HG03066 (cell line): Measurements from ENCODE around the gene ANO2.
"Not testable (repeated sequence)": the region's sequence is repeated elsewhere in the genome, so short reads cannot be mapped to it uniquely, and the experiment has no call there.

Experiments
- ATAC-seq: cut with Tn5 transposase; IDR thresholded peaks from one replicate; pipeline ENCODE4 v1.9.1; 2021; ENCODE audit warnings: low read depth; ENCODE audit not compliant: unreplicated experiment

ANO2 gene

DNA sequence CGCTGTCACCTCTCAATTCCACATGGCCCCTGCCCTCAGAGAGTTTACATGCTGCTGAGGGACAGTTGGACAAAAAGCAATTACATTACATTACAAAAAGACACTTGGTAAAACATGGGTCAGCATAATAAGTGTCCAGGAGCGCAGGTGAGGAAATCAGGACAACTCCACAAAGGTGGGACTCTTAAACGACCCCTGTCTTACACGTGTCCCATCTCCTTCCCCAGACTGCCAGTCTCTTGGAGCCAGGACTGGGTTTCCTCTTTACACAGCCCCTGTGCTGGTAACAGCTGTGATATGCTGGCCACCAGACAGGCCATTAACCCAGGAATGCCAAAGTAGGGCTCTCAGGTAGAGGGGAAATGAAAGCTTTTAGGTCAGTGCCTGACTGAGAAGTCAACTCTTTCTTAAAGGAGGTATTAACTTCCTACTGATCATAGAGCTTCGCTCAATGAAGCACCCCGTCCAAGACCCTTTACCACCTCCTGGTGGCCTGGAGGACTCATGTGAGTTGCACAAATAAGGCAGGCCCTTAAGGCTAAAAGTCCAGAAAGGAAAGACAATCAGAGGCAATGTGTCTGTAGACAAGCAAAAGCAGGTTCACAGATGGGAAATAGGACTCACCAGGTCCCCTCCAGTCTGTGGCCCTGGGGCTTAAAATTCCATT lies 55.5 kb downstream of the ANO2 start:
- ATAC-seq, result no peak

DNA sequence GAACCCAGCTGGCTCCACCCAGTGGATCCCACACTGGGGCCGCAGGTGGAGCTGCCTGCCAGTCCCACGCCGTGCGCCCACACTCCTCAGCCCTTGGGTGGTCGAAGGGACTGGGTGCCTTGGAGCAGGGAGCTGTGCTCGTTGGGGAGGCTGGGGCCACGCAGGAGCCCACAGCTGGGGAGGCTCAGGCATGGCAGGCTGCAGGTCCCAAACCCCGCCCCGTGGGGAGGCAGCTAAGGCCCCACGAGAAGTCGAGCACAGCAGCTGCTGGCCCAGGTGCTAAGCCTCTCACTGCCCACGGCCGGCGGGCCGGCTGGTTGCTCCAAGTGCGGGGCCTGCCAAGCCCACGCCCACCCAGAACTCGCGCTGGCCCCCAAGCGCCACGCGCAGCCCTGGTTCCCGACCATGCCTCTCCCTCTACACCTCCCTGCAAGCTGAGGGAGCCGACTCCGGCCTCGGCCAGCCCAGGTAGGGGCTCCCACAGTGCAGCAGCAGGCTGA lies 56.2 kb downstream of the ANO2 start:
- ATAC-seq, result no peak

DNA sequence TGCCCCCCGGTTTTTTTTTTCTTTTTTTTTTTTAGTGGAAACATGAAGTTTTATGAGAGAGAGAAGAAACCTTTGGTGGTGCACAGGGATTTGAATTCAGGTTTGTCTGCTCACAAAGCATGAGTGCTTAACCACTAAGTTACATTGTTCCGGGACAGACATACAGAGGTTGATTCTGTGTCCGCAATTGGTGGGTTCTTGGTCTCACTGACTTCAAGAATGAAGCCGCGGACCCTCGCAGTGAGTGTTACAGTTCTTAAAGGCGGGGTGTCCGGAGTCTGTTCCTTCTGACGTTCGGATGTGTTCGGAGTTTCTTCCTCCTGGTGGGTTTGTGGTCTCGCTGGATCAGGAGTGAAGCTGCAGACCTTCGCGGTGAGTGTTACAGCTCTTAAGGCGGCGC lies 57.2 kb downstream of the ANO2 start:
- not testable (repeated sequence) for ATAC-seq

DNA sequence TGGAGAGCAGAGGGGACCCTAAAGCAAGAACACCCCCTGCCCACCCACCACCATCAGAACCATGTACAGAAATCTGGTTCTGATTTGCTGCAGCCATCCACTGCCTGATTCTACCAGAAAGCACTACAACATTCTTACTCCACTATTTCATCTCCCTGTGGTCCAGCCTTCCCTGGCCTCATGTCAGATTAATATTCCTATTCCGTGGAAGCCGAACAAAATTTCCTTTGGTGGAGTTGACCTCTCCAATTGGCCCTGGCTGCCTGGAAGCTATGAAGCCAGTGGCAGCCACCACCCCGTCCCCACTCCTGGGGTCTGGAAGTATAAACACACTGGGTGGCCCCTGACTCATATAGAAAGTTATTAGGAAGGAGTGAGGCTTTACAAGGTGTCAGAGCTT lies 60.2 kb downstream of the ANO2 start:
- no peak for ATAC-seq

DNA sequence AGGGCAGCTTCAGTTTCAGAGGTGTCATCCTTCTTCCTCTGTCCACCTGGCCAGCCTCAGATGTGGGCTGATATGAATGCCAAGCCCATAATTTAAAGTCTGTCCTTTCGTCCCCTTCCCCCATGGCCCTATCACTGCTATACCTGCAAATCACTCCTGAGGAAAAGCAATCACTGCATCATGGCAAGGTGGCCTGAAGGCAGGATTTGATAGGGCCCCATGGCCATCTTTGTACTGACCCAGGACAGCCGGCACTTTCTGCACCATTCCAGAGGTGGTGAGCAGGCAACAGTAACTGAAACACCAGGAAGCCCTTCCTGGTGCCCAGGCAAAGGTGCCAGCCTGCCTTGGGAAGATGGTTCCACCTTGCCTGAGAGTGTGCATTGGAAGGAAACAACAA lies 60.8 kb downstream of the ANO2 start:
- no peak for ATAC-seq

DNA sequence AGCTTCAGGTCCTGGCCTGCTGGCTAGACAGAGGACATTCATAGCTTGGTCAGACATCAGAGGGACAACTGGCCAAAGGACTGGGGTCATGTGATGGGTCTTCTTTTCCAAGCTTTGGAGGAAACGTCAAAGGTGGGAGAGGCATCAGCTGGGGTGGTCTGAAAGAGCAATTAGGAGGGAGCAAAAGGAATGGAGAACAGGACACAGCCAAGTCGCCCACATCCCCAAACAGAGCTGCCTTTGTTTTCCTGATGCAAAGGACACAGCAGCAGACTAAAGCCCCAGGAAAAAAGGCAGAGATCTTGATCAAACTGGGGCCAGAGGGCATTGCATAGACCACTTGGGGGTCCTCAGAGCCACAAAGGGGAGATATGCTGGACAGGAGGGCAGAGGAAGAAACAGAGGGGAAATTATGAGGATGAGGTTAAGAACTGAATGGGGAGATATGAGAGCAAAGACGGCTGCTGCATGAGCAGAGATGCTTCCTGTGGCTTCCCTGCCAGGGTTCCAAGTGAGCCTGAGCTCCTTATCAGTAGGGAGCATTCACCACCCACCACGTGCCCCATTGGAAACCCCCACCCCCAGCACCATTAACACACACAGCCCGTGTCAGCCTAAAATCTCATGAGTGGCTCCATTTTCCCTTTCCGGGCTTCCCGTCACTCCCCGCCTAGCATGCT lies 62.4 kb downstream of the ANO2 start:
- ATAC-seq, result no peak

DNA sequence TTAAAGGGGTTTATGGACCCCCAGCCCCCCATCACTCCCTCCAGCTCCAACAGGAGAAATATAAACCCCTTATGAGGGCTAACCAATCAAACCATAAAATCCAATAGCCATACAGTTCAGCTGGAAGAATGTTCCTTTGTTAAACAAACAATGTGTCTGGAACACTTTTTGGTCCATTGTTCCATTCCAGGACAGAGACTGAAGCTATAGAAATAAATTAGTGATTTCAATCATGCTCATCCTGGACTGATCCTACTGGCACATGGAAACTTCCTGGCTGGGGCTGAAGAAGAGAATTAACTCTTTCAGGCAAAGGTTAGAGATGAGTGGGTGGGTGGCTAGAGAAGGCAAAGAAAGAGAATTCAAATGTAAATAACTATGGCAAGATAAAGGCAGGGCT lies 63.4 kb downstream of the ANO2 start:
- no peak for ATAC-seq

DNA sequence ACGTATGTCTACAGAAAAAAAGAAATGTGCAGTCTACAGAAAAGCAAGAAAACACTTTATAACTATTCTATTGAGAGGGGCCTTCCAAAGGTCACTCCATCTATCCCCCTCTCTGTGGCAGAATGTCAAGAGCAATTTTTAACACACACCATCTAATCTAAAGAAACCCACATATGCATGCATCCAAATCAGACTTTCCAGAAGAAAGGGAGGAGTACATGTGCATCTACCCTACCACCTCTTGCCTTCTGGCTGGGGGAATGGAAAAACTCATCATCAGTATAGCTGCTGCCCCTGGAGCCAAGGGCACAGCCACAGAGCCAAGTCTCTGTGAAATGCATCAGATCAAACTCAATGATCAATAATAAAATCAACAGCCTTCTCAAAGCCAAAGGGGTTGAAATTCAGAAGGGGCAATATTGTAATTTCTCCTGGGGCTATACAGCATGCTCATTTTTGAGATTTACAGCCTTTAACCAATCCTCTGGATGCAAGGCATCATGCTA lies 63.9 kb downstream of the ANO2 start:
- no peak for ATAC-seq

DNA sequence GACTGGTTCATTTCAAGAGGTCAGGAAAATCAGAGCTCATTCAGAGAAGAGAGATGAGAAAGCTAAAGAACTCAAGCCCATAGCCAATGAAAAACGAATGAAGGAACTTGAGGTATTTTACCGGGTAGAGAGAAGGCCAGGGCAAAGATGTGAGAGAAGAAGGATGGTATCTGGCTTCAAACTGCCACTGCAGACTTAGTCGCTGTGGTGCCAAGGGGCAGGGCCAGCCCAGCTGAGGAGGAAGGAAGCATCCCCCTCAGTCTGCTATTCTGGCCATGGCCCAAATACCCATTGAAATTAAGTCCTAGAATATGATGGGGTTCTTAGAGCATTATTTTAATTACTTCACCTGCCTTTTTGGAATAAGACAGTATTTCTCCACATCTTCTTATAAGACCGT lies 69.2 kb downstream of the ANO2 start:
- no peak for ATAC-seq

DNA sequence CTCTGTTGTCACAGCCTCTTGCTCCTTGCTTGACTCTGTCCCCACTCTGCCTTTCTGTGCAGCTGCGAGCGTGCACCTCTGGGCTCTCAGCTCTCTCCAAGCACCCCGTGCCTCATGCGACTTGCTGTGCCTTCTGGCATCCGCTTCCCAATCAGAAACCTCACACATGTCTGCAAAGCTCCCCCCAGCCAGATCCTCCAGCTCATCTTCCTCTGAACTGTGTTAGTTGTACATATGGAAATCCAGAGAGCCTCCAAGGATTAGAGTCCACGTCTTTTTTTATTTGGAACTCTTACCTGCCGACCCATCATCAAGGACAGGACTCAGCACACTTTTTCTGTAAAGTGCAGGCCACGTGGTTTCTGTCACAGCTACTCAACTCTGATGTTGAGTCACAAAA lies 70.5 kb downstream of the ANO2 start:
- no peak for ATAC-seq

DNA sequence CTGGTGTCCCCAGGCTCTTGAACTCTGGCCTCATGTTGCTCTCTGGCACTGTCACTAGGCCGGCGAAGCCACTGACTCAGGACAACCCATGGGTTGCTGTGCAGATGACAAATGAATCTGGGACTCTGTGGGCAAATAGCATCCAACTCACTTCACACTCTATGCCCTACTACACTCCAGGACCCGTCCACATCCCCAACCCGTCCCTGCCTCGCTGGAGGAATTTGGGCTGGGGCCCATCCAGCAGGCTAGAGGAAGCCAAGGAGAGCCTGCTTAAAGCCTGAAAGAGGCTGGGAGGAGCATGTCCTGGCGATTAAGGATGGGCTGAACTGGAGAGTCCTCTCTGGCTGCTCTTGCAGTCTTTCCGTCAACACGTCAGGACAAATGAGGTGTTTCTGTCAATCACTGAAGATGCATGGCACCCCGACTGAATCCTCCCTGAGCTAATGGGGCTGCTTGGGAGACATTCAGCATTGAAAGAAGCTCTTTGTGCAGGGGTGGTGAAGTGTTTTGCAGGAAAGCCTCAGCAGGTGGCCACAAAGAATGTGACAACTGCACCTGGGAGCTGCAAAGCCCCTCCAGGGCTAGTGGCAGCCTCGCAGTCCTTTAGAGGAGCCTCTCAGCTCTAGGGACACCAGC lies 71.7 kb downstream of the ANO2 start:
- ATAC-seq, result no peak

DNA sequence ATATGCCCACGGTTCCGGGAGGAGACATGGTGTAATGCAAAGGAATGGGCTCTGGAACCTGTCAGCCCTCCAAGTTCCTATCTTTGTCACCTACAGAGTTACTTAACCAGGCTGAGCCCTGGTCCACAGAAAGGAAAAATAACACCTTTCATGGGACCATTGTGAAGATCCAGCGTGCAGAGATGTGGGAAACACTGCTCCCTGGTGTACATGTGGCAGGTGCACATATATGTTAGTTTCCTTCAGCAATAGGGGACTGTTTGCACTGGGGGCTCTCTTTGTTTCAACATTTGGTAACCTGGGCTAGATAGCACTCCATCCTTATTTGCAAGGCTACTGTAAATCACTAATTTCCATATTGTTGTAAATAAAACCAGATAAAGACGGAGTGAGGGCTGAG lies 72.3 kb downstream of the ANO2 start:
- no peak for ATAC-seq

DNA sequence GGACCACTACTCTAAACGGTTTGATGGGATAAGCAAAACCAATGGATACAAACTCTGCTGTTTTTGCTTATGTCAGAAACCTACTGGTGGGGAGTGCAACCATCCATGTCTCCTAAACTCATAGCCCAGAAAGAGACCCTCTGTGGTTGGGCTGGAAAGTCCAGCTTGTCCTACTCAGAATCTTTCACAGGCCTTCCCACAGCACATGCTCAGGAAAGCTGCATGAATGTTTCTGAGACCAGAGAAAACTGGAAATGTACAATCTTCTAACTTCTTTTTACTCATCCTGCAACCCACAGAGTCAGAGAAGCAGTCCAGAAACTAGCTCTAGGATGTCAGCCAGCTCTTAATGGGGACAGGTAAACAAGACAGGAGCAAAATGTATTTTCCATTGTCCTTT lies 73.3 kb downstream of the ANO2 start:
- ATAC-seq, result no peak

DNA sequence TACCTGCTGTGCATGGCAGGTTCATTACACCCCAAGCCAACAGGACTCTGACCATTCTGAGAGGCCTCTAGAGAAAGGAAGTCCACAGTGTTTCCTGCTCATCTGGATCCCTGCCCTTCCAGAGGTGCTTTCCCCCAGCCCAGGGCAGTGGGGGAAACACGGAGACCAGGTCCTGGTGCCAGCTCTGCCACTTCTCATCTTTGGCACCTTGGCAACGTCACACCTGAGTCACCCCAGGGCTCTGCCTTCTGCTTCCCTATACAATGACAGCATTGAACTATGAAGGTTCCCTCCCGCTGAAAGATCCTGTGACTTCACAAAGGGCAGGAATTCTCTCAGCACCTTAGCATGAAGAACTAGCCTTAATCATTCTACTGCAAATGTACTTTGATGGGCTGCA lies 74.9 kb downstream of the ANO2 start:
- ATAC-seq, result no peak

DNA sequence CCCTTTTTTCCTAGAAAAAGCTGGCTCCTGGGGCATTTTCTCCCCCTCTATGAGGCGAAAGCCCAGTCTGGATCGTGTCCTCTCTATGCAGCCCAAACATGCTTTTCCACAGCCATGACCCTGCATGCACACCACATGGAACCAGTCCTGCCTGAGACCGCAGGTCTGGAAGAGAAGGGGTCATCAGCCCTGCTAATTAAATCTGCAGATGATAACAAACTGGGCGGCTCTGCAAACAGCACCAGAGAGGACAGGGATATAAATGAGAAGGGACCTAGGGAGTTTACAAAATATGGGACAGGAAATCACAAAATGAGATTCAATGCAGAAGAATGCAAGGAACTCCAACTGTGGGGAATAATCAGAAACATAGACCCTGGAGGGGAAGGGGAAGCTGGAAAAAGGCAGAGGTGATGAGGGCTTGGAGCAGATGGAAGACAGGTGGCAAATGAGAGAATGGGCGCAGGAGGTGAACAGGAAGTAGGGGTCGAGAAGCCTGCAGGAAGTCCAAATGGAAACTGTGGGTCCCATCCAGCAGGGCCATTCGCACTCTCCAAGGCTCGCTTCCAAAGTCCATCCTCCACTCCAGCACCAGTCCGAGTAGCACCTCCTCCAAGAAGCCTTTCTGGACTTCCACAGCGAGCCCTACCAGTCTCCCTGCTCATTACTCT lies 76.3 kb downstream of the ANO2 start:
- no peak for ATAC-seq

DNA sequence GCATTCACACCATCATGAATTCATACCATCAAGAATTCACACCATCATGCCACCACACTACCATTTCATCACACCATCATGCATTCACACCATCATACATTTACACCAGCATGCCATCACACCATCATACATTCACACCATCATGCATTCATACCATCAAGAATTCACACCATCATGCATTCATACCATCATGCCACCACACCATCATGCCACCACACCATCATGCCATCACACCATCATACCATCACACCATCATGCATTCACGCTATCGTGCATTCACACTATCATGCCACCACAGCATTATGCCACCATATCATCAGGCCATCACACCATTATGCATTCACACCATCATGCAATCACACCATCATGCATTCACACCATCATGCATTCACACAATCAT lies 79.7 kb downstream of the ANO2 start:
- ATAC-seq, result no peak

DNA sequence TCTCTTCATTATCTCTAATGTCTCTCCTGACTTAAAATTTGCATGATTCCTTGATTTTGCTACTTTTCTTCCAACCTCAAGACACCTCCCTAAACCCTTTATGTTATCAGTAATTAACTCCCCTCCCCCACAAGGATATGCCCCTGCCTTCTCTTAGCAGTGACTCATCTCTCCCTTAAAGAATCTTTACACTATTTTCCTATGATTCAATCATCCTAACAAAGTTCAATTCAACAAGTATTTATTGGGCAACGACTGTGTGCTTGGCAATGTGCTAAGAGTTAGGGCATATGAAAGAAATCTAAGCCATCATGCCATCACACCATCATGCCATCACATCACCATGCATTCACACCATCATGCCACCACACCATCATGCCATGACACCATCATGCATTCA lies 80.1 kb downstream of the ANO2 start:
- ATAC-seq, result no peak

DNA sequence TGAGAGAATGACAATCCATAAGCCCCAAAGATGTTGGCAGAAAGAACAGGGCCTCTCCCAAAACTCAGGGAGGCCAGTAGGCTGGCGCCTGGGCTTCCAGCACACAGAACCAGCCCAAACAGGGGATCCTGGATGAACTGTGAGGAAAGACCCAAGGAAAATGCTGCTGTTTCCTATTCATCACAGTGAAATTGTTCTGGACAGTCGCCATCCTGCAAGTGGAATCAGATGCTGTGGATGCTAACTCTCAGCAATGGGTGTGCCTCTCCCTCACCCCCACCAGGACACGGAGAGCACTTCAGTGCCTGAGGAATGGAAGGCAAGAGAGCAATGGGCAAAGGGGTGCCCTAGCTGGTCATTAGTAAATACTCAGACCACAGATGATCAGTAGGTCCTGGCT lies 80.8 kb downstream of the ANO2 start:
- no peak for ATAC-seq

DNA sequence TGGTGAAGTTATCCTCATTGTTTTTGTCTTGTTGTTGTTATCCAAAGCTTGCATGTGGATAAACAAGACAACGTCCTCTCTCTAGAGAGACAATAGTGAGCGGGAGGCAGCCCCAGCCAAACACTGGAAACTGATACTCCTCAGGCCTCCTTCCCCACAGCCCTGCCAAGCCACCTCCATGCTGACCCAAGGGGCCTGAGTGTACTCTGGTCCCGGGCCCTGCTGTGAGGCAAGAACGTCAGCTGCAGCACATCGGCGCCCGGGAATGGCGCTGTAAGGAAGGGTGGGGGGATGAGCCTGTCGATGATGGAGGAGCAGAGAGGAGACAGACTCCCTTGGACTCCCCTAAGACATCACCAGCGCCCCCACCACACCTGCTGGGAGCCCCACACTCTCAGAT lies 83.6 kb downstream of the ANO2 start:
- ATAC-seq, result no peak

DNA sequence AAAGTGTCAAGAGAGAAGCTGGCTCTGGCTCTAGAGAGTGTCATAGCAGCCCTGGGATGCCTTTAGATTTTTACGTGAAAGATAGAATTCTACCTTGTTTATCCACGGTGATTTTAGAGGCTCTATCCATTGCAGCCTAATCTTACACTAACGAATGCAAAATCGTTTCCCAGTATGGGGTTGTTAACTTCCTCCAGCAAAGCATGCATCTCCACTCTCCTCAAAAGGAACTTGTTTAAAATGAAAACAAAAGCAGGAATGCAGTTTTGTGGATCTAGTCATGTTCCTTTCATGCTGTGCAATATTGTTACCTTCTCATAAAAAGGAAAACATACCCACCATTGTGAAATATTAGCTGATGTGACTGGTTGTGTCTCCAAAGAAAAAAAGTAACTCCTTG lies 88.4 kb downstream of the ANO2 start:
- ATAC-seq, result no peak

DNA sequence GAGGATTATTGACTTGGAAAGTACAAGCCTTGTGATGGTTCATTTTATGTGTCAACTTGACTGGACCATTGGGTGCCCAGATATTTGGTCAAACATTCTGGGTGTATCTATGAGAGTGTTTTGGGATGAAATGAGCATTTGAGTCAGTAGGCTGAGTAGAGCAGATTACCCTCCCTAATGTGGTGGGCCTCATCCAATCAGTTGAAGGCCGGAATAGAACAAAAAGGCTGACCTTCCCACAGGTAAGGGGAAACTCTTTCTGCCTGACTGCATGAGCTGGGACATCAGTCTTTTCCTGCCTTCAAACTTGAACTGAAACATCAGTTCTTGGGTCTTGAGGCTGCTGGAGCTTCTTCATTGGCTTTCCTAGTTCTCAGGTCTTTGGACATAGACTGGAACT lies 98.1 kb downstream of the ANO2 start:
- no peak for ATAC-seq
